Prostate gland (tissue), 2 donors: ENCODE data around the gene ATPAF2. TPM values are rescaled to one million over a fixed set of nuclear protein-coding genes. Genes with fewer than 3 reads are reported as not detected.

ENCODE experiments used
- DNase-seq: peaks from one replicate; pipeline ENCODE4 v3.0.0-alpha.2; 2019; ENCODE audit warnings: low spot score
- H3K27ac ChIP-seq, 2 donors: fragments of 200-600 bp; sonication (generic); 2 replicates each; pipeline ENCODE4 v1.5.1; 2017 to 2019
- H3K27me3 ChIP-seq: fragments of 200-600 bp; sonication (generic); replicated peaks from 2 replicates; pipeline ENCODE4 v1.5.1; 2019; ENCODE audit not compliant: insufficient read depth
- H3K36me3 ChIP-seq, 2 donors: fragments of 200-600 bp; sonication (generic); 1 replicate in 1 of 2; 2 replicates in 1 of 2; pipeline versions ENCODE4 v1.5.1 to v1.8.1; 2017 to 2019
- H3K4me1 ChIP-seq: fragments of 200-600 bp; sonication (generic); replicated peaks from 2 replicates; pipeline ENCODE4 v1.5.1; 2019
- H3K4me3 ChIP-seq, 2 donors: fragments of 200-600 bp; sonication (generic); 2 replicates each; pipeline ENCODE4 v1.5.1; 2017 to 2019
- H3K9me3 ChIP-seq: fragments of 200-600 bp; sonication (generic); 2 replicates; pipeline ENCODE4 v1.5.1; 2017
- POLR2A ChIP-seq: fragments of 450-650 bp; IDR thresholded peaks from one replicate; pipeline ENCODE4 v1.6.1; 2016; ENCODE audit warnings: antibody characterized with exemption, mild to moderate bottlenecking
- POLR2AphosphoS5 ChIP-seq: sonication (generic); formaldehyde crosslinking; IDR thresholded peaks from one replicate; pipeline ENCODE4 v1.6.1; 2017; ENCODE audit warnings: antibody characterized with exemption
- WGBS: methylation state at CpG from one replicate; pipeline ENCODE4 v1.1.5; 2018; 5-methylcytosine and 5-hydroxymethylcytosine counted together
- intact Hi-C: fragments of 100-400 bp; cut with DNase I; formaldehyde crosslinking; loops from one replicate; pipeline ENCODE4 v1.14.2; 2022
- total RNA-seq, 2 donors: library from RNA; depleted of rRNA; stranded (reverse); fragments of >200 nt; gene quantifications; one replicate each; pipeline ENCODE4 v1.1.0, GENCODE V29; 2016
- TF ChIP-seq, protein P1 (sequence below), 4 experiments: fragments of 200-600 bp in 2 of 4; fragments of 450-650 bp in 2 of 4; sonication (generic) in 2 of 4; IDR thresholded peaks; 1 replicate in 3 of 4; 2 replicates in 1 of 4; pipeline ENCODE4 v1.5.1; 2016 to 2019; ENCODE audit warnings: antibody characterized with exemption in 4 of 4, mild to moderate bottlenecking in 2 of 4, moderate library complexity in 2 of 4

The ATPAF2 gene
- total RNA-seq, 2 donors from 2014 or later = 17.7 to 30.5 TPM

- no peaks in the 10 kb centered on the region for H3K27me3 ChIP-seq
- intact Hi-C loops = no loop called here
- H3K27ac ChIP-seq = no peak overlapping the region
- no peaks in the 10 kb centered on the region for H3K4me1 ChIP-seq
- TF ChIP-seq, protein P1, sequence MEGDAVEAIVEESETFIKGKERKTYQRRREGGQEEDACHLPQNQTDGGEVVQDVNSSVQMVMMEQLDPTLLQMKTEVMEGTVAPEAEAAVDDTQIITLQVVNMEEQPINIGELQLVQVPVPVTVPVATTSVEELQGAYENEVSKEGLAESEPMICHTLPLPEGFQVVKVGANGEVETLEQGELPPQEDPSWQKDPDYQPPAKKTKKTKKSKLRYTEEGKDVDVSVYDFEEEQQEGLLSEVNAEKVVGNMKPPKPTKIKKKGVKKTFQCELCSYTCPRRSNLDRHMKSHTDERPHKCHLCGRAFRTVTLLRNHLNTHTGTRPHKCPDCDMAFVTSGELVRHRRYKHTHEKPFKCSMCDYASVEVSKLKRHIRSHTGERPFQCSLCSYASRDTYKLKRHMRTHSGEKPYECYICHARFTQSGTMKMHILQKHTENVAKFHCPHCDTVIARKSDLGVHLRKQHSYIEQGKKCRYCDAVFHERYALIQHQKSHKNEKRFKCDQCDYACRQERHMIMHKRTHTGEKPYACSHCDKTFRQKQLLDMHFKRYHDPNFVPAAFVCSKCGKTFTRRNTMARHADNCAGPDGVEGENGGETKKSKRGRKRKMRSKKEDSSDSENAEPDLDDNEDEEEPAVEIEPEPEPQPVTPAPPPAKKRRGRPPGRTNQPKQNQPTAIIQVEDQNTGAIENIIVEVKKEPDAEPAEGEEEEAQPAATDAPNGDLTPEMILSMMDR (IDR thresholded peaks at IDR 0.05) = no peak
- no peak for TF ChIP-seq POLR2AphosphoS5
- TF ChIP-seq POLR2A = no peak
- 83% methylated on average over 2 of the region's 2 CpGs for WGBS
- no peaks in the 10 kb centered on the region for H3K36me3 ChIP-seq
- DNase-seq = no peak
- H3K9me3 ChIP-seq = no peaks in the 10 kb centered on the region
- H3K4me3 ChIP-seq = no peak overlapping the region
Measured at GRCh38 chr17:17990282-17990681, 48.7 kb downstream of the ATPAF2 start.

DNA sequence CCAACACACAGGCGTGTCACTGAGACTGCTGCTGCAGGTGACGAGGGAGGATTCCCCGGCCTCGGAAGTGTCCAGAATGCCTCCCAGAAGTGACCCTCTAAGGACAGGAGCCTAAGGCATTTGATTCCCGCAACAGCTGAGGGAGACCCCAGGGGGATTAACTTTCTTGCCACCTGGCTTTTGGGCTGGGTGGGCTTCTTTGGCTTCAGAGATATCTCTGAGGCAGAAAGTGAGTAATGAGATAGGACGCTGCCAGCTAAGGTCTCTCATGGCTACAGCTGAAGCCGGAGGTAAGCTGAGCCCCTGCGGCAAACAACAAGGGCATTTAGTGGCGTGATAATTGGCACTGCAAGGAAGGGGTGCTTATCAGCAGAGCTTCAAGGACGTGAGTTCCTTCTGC, 49.4 kb downstream of the ATPAF2 start:
- Histone ChIP-seq H3K27me3 (no peaks in the 10 kb centered on the region), H3K4me3 (no peak overlapping the region), H3K4me1 (no peaks in the 10 kb centered on the region), H3K36me3 (no peaks in the 10 kb centered on the region), H3K27ac (no peak overlapping the region), H3K9me3 (no peaks in the 10 kb centered on the region)
- TF ChIP-seq POLR2AphosphoS5 (no peak), POLR2A (no peak)
- TF ChIP-seq, protein P1 (IDR thresholded peaks at IDR 0.05) = no peak
- WGBS = 89% methylated on average over 10 of the region's 10 CpGs
- no peak for DNase-seq
- intact Hi-C loops = no loop called here

DNA sequence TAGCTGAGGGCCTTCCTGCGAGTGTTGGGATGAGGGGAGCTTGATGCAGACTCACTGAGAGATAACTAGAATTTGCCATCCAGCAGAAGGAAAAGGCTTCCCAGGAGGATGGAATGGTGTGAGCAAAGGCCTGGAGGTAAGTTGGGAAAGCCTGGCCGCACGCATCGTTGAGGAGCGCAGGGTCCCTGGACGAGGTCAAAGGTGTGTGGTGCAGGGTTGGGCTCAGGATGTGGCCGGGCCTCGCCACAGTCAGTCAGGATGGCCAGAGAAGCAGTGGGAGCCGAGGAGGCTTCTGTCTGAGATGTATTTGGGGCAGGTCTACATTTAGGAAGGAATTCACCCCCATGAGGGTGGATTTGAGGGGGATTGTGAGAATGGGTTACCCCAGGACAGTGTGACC, 49.9 kb downstream of the ATPAF2 start:
- no peaks in the 10 kb centered on the region for H3K9me3 ChIP-seq
- no peak overlapping the region for H3K4me3 ChIP-seq
- H3K27ac ChIP-seq = no peak overlapping the region
- no peaks in the 10 kb centered on the region for H3K36me3 ChIP-seq
- no peaks in the 10 kb centered on the region for H3K27me3 ChIP-seq
- 93% methylated on average over 9 of the region's 9 CpGs for WGBS
- TF ChIP-seq POLR2A (no peak), POLR2AphosphoS5 (no peak)
- TF ChIP-seq, protein P1 (IDR thresholded peaks at IDR 0.05) = no peak
- no peak for DNase-seq
- no peaks in the 10 kb centered on the region for H3K4me1 ChIP-seq
- intact Hi-C loops = no loop called here

GRCh38 chr17:17988427-17988945, 50.5 kb downstream of the ATPAF2 start:
- TF ChIP-seq, protein P1 (IDR thresholded peaks at IDR 0.05) = no peak
- no peak for TF ChIP-seq POLR2A
- TF ChIP-seq POLR2AphosphoS5 = no peak
- no peak for DNase-seq
- H3K9me3 ChIP-seq = no peaks in the 10 kb centered on the region
- WGBS = 88% methylated on average over 7 of the region's 7 CpGs
- H3K4me3 ChIP-seq = no peak overlapping the region
- H3K4me1 ChIP-seq = no peaks in the 10 kb centered on the region
- no peak overlapping the region for H3K27ac ChIP-seq
- intact Hi-C loops = no loop called here
- no peaks in the 10 kb centered on the region for H3K36me3 ChIP-seq
- no peaks in the 10 kb centered on the region for H3K27me3 ChIP-seq

- TF ChIP-seq POLR2A (no peak), POLR2AphosphoS5 (no peak)
- TF ChIP-seq, protein P1 (IDR thresholded peaks at IDR 0.05) = no peak
- DNase-seq = no peak
- intact Hi-C loops = no loop called here
Measured at GRCh38 chr17:17987901-17988300, 51.1 kb downstream of the ATPAF2 start.

More at GRCh38 chr17:17987901-17988300, 51.1 kb downstream of the ATPAF2 start:
- Histone ChIP-seq H3K36me3 (no peaks in the 10 kb centered on the region), H3K4me1 (peaks cover 3% of the 10 kb centered on the region), H3K4me3 (no peak overlapping the region), H3K27ac (no peak overlapping the region), H3K9me3 (no peaks in the 10 kb centered on the region), H3K27me3 (no peaks in the 10 kb centered on the region)
- WGBS = 67% methylated on average over 14 of the region's 14 CpGs
